HG03025 (cell line): Measurements from ENCODE around the gene TAL1.

Experiments used
- ATAC-seq: cut with Tn5 transposase; IDR thresholded peaks from one replicate; pipeline ENCODE4 v1.9.1; 2021; ENCODE audit warnings: mild to moderate bottlenecking, moderate library complexity; ENCODE audit not compliant: unreplicated experiment, low FRiP score

Gene TAL1

DNA sequence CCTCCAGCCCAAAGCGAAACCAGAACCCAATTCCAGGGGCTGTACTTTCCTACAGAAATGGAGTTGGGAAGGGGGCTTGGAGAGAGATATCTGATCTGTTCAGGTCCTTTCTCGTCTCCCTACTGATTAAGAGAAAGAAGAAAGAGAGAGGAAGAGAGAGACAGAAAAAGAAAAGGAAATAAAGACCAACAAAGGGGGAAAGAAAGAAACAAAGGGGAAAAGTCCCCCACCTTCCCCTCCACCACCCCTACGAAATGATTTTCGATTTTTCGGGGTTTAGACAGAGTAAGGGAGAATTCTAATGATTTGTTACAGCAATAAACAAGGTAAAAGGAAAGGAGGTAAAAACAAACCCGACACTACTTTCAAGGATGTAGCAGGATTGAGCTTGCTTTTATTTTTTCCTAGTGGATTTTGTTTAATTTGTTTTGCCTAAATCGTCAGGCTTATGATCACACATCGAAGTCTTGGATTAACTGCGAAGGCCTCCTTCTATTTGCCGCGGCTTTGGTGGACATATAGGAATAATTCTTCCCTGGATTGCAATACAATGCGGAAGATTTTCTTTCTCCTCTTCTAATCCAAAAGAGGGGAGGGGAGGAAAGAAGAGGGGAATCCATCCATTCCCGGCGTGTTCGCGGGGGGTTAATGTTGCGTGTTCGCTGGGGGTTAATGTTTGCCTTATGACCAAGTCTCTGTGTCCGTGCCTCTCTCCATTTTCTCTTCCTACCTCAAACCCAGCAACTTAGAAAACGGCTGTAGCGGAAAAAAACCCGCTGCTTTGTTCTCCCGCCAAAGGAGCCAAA is 1.9 kb downstream of the TAL1 start:
- no peak for ATAC-seq

DNA sequence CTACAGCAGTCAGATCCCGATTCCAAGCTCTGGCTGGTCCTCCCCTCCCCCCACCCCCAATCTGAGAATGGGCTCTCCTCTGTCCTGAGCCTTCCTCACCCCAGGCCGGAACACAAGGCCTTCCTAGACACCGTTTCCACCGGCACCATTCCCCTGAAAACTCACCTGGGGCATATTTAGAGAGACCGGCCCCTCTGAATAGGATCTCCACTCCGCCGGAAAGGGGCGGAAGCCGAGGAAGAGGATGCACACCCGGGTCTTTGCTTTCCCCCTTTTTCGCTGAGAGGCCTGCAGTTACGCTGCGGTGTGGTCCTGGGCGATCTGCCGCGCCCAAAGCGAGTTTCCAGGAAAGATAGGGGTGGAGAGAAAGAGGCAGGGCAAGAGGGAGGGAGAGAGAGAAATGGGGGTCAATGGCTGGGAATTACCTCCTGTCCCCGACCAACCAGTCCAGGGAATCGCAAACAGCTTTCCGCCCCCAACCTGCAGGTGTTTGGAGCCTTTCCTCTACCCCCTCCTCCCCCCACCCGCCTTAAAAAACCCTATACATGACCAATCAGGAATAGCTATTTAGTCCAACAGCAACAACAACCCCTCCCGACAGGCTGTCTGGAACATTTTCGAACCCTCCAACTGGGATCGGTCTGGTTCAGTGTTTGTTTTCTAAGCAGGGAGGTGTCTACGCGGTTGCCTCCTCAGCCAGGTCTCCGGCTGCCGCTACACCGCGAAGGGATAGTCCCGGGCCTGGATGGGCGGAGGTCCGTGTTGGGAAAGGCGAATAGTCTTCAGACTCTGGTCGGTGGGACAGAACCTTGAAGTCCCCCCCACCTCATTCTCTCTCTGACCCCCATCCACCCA is 2.8 kb downstream of the TAL1 start:
- ATAC-seq = no peak

DNA sequence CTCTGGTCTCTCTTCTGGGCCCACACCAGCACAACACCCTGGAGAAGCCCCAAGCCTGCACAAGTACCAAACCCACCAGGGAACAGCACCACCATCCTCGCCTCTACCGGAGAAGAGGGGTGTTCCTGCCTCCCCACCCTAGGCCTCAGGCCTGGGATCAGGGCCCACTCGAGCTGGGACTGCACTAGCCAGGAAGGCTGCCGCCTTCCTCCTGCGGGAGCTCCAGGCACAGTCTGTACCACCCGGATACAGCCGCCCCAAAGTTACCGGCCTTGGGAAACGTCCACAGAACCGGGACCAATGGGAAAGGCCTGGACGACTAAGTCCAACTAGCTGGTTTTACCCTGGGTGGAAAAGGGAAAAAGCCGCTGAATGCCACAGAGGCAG is 3.4 kb downstream of the TAL1 start:
- ATAC-seq = no peak

DNA sequence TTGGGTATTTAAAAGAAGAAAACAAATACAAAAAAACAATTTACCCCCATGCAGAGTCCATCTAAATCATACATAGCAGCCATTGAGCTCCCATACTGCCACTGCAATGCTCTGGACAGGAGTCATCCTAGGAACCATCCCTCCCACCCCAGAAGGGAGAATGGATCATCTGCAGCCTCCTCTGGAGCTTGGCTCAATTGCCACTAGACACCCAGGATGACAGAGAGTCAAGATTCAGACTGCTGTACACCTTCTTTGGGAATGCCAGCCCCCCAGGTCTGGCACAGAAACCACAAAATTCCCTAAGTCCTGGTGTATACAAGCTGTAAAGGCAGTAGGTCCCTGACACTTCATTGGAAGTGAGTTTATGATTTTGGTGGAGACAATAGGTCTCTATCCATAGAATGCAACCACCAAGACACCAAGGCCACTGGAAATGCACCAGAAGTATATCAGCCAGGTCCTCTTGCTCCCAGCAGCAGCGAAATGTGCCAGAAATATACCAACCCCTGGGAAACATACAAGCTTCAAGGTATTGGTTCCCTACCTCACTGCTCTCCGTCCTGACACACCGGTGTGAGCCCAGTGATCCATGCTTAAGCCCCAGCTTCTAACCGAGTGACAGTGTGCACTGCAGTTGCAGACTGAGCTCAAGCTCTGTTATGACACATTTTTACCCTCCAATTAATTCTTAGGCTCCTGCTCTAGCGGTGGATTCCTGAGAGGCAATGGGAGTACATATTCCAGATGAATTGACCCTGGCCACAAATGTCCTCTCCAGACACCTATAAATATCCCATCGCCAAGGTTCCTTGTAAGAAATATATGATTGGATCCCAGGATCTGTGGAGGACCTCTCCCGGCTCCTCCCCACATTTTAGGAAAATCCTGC is 4.4 kb downstream of the TAL1 start:
- ATAC-seq = no peak

DNA sequence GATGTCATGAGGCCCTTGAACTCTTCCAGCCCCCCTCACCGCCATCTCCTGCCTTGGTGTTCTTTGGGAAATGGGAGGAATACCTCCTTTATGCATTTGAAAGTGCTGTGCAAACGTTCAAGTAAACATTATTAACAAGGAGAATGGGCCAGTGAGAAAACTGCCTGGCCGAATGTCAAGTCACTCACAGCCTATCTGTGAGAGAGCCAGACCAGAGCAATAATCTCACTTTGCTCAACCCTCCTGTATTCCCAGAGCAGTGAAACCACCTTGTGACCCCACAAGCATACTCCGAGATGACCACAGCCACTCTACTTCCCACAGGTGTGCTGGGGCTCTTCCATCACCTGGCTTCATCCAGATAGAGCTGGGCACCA is 5.2 kb downstream of the TAL1 start:
- ATAC-seq = no peak

DNA sequence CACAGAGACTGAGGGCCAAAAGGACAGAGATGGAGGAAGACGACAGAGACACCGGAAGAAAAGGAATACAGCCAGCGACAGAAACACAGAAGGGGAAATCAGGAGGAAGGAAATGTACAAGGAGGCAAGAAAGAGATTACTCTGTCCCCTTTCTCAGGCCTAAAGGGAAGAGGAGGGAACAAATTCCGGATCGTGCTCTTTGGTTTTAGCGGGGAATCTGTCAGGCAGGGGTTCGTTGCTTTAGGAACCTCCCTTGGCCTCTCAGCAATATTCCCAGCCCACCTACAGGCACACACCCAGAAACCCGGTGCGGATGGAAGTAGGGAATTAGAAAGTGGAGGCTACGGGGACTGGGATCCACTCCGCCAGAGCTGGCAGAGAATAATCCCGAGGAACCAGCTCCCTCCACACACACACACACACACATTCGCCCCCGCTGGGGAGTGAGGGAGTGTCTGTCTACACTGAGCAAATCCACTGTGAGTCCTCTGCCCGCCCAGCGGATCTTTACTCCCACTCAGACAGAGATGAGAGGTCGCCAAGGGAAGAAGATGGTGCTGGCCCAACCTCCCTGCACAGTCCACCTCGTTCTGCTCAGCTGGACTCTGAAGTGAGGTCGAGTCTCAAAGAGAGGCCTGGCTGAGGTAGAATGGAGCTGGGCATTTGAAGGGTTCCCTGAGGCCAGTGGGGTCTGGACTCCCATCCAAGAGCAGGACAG is 5.7 kb downstream of the TAL1 start:
- no peak for ATAC-seq

DNA sequence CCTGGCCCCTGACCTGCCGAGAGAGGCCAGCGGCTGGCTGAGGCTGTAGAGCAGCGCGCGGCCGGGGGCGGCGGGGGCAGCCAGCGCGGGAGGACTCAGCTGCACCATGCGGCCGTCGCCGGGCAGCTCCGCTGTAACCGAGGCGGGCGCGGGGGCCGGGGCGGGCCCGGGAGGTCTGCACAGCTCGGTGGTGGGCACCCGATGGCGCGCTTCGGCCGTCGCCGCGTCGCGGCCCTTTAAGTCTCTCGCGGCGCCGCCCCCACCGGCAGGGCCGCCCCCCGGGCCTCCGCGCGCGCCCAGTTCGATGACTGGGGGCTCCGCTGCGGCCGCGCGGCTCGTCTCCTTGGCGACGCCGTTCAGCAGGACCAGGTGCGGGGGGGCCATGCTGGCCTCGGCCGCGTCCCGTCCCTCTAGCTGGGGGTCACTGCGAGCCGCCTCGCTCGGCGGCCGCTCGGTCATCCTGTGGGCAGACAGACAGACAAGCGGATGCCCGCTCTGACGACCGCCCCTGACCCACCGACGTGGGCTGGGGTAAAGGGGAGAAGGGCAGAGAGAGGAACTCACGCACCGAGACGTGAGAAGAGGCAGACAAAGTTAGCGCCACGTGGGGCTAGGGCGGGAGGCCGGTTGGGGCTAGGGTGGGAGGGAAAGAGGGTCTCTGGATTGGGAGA is 6.5 kb downstream of the TAL1 start:
- ATAC-seq = no peak

DNA sequence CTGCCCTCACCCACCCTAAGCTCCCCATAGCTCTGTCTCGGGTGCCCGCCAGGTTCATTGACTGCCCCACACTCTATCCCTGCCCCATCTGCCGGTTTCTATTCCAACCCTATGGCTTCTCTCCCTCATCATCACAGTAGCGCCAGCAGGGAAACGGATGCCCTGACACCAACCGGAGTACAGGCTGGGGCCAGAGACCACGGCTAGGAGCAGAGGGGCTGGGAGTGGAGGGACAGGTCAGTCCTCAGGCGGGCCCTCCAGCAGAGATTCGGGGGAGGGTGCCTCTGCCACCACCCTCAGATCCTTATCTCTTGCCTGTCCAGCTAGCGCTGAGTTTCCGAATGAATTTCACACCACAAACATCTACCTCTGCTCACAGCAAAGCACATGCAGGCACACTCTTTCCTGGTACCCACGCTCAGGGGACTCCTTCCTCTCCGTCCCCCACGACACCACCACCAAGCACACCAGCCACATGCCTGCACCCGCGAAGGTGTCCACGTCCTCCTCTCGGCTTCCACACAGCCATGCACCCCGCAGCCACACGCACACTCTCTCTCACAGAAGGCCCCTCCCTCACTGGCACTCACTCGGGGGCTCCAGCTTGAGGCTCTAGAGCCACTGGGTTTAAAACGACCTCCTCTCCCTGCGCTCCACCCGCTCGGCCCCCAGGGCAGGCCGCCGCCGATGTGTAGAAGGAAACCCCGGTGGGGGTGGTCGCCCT is 7.2 kb downstream of the TAL1 start:
- no peak for ATAC-seq

DNA sequence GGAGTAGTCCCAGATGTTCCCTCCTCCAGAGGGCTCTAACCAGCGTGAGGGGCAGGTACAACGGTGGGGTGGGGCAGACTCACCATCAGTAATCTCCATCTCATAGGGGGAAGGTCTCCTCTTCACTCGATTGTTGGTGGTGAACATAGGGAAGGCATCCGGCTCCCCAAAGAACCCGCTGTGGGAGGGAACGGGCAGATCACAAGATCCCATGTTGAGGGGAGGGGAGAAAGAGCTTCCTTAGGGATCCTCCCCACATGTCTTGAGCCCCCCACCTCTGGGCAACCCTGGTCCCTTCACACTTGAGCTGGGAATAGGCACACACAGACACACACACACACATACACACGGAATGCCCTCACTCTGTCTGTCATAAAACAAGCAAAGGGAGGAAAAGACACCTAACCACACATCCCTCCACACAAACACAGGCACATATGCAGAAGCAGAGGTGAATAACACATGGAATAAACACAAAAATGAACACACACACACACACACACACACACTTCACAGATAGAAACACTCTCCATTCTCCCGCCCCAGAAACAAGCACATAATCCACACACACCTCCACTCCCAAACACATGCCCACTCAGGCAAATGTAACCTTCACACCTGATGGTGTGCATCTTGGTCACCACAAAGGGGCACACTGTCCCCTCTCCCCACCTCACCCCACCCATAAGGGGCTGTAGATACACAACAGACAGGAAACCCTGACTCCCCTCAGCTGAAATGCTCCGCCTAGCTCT is 7.9 kb downstream of the TAL1 start:
- no peak for ATAC-seq

DNA sequence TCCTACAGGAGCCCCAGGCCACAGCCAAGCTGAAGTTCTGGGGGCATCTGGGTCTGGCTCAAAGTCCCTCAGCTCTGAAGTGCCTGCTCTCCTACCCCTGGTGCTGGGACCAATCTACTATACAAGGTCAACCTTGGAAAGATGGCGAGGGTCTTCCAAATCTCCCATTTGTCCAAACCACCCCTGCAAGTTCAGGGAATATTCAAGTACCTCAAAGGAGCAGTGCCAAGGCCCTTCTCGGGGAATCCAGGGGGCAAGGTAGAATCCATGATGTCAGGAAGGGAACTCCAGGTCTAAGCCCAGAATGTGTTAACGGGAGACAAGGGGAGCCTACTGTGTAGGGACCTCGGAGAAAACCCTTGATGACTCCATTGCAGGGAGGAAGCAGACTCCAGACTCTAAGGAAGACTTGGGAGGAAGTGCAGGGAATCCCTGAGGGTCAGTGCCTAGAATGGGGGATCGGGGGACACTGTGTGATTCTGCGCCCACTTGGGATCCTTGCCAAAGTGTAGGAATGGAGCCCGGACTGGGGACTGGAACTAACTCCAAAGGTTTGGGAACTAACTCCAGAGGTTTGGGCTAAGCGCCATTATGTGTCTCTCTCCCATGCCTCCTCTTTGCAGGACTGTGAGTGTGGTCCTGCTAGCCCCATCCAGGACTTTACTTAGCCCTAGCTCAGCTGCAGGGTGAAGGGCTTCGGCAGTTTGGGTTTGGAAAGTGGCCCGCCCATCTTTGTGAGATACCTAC is 8.7 kb downstream of the TAL1 start:
- ATAC-seq = no peak

DNA sequence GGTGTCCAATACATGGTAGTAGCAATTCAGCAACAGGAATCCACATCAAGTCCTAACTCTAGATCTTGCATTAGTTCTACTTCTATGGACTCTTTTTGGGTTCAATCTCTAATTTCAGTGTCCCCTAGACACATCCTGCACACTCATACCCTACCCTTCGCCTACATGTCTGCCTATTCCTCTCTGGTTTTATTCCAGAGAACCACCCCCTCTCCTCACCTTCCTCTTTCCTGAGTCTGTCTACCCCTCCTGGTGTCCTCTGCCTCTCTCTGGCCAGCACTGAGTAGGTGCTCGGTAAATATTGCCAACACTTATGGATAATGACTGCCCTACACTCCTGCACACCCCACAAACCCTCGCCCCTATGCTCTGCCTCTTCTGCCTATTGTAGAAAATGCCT is 9.5 kb downstream of the TAL1 start:
- no peak for ATAC-seq

DNA sequence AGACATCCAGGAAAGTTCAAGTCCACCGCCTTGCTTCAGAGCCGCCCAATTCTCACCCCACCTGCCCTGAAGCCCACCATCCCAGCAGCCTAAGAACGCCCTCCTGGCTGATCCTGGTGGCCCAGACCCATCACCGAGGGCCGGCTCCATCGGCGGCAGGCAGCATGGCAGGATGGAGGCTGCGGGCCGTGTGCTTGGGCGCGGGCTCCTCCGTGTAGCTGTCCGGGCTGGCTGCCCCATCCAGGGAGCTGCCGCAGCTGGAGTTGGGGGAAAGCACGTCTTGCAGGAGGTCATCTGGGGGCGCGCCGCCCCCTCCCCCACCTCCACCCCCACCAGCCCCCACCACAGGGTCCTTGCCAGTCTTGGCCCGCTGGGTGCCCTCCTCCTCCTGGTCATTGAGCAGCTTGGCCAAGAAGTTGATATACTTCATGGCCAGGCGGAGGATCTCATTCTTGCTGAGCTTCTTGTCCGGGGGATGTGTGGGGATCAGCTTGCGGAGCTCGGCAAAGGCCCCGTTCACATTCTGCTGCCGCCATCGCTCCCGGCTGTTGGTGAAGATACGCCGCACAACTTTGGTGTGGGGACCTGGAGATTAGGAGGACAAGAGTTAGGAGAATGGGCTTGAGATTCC is 12.3 kb downstream of the TAL1 start:
- ATAC-seq = no peak

DNA sequence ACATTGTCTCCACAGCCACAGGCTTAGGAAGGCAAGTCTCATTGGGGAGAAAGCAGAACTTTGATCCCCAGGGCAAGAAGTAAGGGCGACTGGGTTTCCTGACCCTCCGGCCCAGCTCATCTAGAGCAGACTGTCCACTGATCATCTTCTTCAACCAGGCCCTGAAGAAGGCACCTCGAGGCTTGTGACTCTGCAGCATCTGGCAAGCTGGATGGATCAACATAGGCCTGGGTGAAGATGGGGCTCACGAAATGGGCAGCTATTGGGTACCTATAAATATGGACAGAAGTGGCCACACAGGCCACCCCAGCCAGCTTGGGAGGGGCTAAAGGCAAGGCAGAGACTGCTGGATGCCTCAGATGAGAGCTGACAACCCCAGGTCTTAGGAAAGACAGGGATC is 13.0 kb downstream of the TAL1 start:
- ATAC-seq = no peak

DNA sequence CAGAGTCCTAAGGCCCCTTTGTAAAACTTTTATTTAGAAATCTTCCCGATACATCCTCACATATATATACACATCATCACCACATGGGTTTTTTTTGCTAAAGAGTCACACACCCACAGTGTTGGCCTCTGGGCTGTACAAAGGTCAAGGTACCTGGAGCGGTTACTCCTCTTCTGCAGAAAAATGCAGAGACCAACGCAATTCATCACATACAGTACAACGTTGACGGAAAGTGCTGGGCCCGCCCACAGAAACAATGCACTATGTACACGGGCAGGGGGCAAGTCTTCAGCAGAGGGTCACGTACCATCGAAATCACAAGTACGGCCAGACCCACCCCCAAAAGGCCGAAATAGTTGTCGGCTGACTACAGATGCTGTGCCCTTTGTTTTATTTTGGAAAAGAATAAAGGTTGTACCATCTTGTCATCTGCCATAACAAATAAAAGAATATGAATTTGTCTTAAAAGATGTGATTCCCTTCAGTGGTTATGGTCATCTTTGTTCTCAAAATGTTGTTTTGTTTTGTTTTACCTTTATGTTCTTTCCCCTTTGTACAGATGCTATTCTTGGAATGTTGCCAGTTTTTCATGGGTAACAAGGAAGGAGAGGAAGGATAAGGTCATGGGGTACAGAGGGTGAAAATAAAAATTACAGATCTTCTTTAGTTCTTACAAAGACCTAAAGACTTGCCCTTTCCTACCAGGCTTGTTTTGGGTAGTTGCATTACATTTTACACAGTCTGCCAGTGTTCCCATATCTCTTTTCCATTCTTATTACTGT is 15.6 kb downstream of the TAL1 start:
- no peak for ATAC-seq

DNA sequence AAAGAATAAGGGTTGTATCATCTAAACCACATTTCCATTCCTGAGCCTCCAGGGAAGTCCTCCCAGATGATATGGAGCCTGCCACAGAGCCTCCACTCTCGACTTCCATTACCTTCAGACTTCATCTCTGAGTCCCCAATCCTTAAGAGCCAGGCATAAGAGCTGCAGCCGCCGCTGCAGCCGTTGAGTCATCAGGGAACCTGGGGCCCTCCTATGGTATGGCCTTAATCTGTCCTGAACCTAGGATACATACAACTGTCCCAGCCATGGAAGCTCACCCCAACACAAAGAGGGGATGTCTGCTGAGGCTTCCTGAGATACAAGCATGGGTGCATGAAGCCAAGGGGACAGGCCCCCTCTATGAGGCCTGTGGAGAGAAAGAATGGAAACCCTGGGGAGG is 16.3 kb downstream of the TAL1 start:
- no peak for ATAC-seq

DNA sequence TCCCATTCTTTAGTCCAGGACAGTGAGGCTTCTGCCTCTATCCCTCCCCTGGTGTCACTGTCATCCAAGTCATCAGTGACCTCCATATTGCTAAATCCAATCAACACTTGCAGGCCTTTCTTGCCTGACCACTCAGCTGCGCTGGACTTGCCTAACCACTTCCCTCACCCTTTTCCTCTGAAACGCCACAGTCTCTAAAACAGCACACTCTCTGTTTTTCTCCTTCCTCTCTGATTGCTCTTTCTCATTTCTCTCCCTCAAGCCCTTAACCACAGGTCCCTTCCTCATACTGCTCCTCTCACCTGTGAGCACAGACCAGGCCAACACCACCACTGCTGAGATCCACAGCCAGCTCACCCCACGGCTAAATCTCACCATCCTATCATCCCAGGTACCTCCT is 17.5 kb downstream of the TAL1 start:
- ATAC-seq = no peak
